Measurements from ENCODE around the gene AKT1S1.

- TF ChIP-seq POLR2A (IDR thresholded peaks at IDR 0.05) (no peak), CTCF (IDR thresholded peaks at IDR 0.05) (no peak)
These were observed 5.7 kb downstream of the AKT1S1 start for GRCh38 chr19:49871349-49871985.
